GM23338 (cell line): ENCODE data around the gene SYNPO. TPM values are rescaled to one million over a fixed set of nuclear protein-coding genes. Genes with fewer than 3 reads are reported as not detected.

ENCODE experiments used
- ATAC-seq: fragments of 200-7000 bp; cut with Tn5 transposase; 3 replicates; pipeline ENCODE4 v1.9.1; 2020
- DNase-seq: peaks from one replicate; pipeline ENCODE4 v3.0.0-alpha.2; 2015; ENCODE audit warnings: low spot score
- H2AFZ ChIP-seq: fragments of 200-600 bp; sonication (generic); 2 replicates; pipeline ENCODE4 v1.8.0; 2016; ENCODE audit warnings: antibody characterized with exemption, mild to moderate bottlenecking, moderate library complexity
- H3F3A ChIP-seq: fragments of 200-600 bp; sonication (generic); replicated peaks from 2 replicates; pipeline ENCODE4 v1.8.0; 2017; ENCODE audit warnings: antibody characterized with exemption, mixed run types, low read depth
- H3K27ac ChIP-seq: fragments of 200-600 bp; sonication (generic); 2 replicates; pipeline ENCODE4 v1.6.1; 2016; ENCODE audit warnings: low read depth
- H3K27me3 ChIP-seq: fragments of 200-600 bp; sonication (generic); 2 replicates; pipeline ENCODE4 v1.8.0; 2016; ENCODE audit warnings: mild to moderate bottlenecking, mixed run types, moderate library complexity; ENCODE audit not compliant: insufficient read depth
- H3K36me3 ChIP-seq: fragments of 200-600 bp; sonication (generic); 2 replicates; pipeline ENCODE4 v1.8.0; 2016; ENCODE audit warnings: mild to moderate bottlenecking; ENCODE audit not compliant: insufficient read depth
- H3K4me1 ChIP-seq: fragments of 200-600 bp; sonication (generic); 2 replicates; pipeline ENCODE4 v1.8.0; 2016; ENCODE audit warnings: mild to moderate bottlenecking, moderate library complexity; ENCODE audit not compliant: insufficient read depth
- H3K4me2 ChIP-seq: fragments of 200-600 bp; sonication (generic); 2 replicates; pipeline ENCODE4 v1.7.1; 2017; ENCODE audit warnings: mixed run types
- H3K4me3 ChIP-seq: fragments of 200-600 bp; sonication (generic); 2 replicates; pipeline ENCODE4 v1.6.1; 2016; ENCODE audit warnings: mixed run types
- H3K79me2 ChIP-seq: fragments of 200-600 bp; sonication (generic); replicated peaks from 2 replicates; pipeline ENCODE4 v1.8.0; 2017; ENCODE audit warnings: mild to moderate bottlenecking; ENCODE audit not compliant: insufficient read depth
- H3K9me2 ChIP-seq: fragments of 200-600 bp; sonication (generic); 2 replicates; pipeline ENCODE4 v1.8.0; 2017; ENCODE audit not compliant: insufficient read depth
- H4K20me1 ChIP-seq: fragments of 200-600 bp; sonication (generic); replicated peaks from 2 replicates; pipeline ENCODE4 v1.8.0; 2017; ENCODE audit warnings: mild to moderate bottlenecking; ENCODE audit not compliant: insufficient read depth
- H3K27ac Mint-ChIP-seq: 2 replicates; pipeline ENCODE4 v1.8.0; 2020; ENCODE audit warnings: inconsistent platforms, mild to moderate bottlenecking, moderate library complexity, mixed read lengths
- H3K27me3 Mint-ChIP-seq: 3 replicates; pipeline ENCODE4 v1.8.0; 2022; ENCODE audit warnings: low read depth, mild to moderate bottlenecking, moderate library complexity, mixed read lengths, inconsistent platforms; ENCODE audit not compliant: insufficient read depth, poor library complexity
- H3K36me3 Mint-ChIP-seq: 3 replicates; pipeline ENCODE4 v1.8.0; 2021; ENCODE audit warnings: low read depth, mild to moderate bottlenecking, inconsistent platforms, moderate library complexity, mixed read lengths
- H3K4me1 Mint-ChIP-seq: 3 replicates; pipeline ENCODE4 v1.8.0; 2020; ENCODE audit warnings: mild to moderate bottlenecking, inconsistent platforms, mixed read lengths
- H3K4me3 Mint-ChIP-seq: 3 replicates; pipeline ENCODE4 v1.8.0; 2021; ENCODE audit warnings: moderate library complexity, mild to moderate bottlenecking, inconsistent platforms, mixed read lengths
- H3K9me3 Mint-ChIP-seq: 3 replicates; pipeline ENCODE4 v1.8.0; 2020; ENCODE audit warnings: moderate library complexity, mild to moderate bottlenecking, inconsistent platforms, mixed read lengths
- CREB1 ChIP-seq: fragments of 250-450 bp; sonication (Bioruptor Pico); IDR thresholded peaks from 2 replicates; pipeline ENCODE4 v1.5.0; 2020; ENCODE audit warnings: low read depth, mild to moderate bottlenecking, moderate library complexity
- ETS1 ChIP-seq: IDR thresholded peaks from 2 replicates; pipeline ENCODE4 v1.6.1; 2016; ENCODE audit warnings: antibody characterized with exemption
- EZH2 ChIP-seq: fragments of 200-600 bp; sonication (generic); IDR thresholded peaks from one replicate; pipeline ENCODE4 v1.8.0; 2017; ENCODE audit warnings: antibody characterized with exemption, mild to moderate bottlenecking, low read depth; ENCODE audit not compliant: unreplicated experiment
- EZH2phosphoT487 ChIP-seq: fragments of 200-600 bp; sonication (generic); IDR thresholded peaks from one replicate; pipeline ENCODE4 v1.8.1; 2018; ENCODE audit warnings: antibody characterized with exemption; ENCODE audit not compliant: unreplicated experiment
- JUNB ChIP-seq: IDR thresholded peaks from one replicate; pipeline ENCODE4 v1.6.1; 2016; ENCODE audit warnings: antibody characterized with exemption; ENCODE audit not compliant: unreplicated experiment
- NANOG ChIP-seq: IDR thresholded peaks from 2 replicates; pipeline ENCODE4 v1.6.1; 2016; ENCODE audit warnings: antibody characterized with exemption, borderline replicate concordance
- POLR2AphosphoS5 ChIP-seq: IDR thresholded peaks from 2 replicates; pipeline ENCODE4 v1.6.1; 2016; ENCODE audit warnings: antibody characterized with exemption, low read depth
- STAT1 ChIP-seq: IDR thresholded peaks from one replicate; pipeline ENCODE4 v1.6.1; 2016; ENCODE audit warnings: antibody characterized with exemption; ENCODE audit not compliant: unreplicated experiment
- ZNF114 ChIP-seq: fragments of 250-450 bp; sonication (Bioruptor Pico); IDR thresholded peaks from 2 replicates; pipeline ENCODE4 v1.5.0; 2020; ENCODE audit warnings: mild to moderate bottlenecking, moderate library complexity
- ZNF331 ChIP-seq: fragments of 250-450 bp; sonication (Bioruptor Pico); IDR thresholded peaks from 2 replicates; pipeline ENCODE4 v1.5.0; 2020; ENCODE audit warnings: low read depth, mild to moderate bottlenecking, moderate library complexity
- ZNF462 ChIP-seq: fragments of 250-450 bp; sonication (Bioruptor Pico); IDR thresholded peaks from 2 replicates; pipeline ENCODE4 v1.5.0; 2020; ENCODE audit warnings: mild to moderate bottlenecking, moderate library complexity
- polyA plus RNA-seq: library from polyadenylated mRNA; unstranded; fragments of >200 nt; fragmentation: Nextera tagmentation; extraction: Ambion mirVana; gene quantifications from 2 replicates; pipeline ENCODE4 v1.2.1, GENCODE V29; 2016
- total RNA-seq: library from RNA; depleted of rRNA; stranded (reverse); fragments of >200 nt; shearing (Covaris generic); gene quantifications from 2 replicates; pipeline ENCODE4 v1.2.3, GENCODE V29; 2014
- TF ChIP-seq, protein P1 (sequence below), 2 experiments: fragments of 200-600 bp in 1 of 2; sonication (generic) in 1 of 2; conservative IDR thresholded peaks; 2 replicates each; pipeline versions ENCODE4 v1.5.1 to v1.6.1; 2016 to 2017; ENCODE audit warnings: antibody characterized with exemption in 2 of 2, low read depth in 2 of 2, mild to moderate bottlenecking in 2 of 2, moderate library complexity in 1 of 2
- TF ChIP-seq, protein P2 (sequence below): IDR thresholded peaks from one replicate; pipeline ENCODE4 v1.6.1; 2018; ENCODE audit warnings: antibody characterized with exemption; ENCODE audit not compliant: unreplicated experiment

Gene SYNPO
- total and polyA plus RNA-seq, 2 experiments from 2014 or later = 0.16 to 1.3 TPM

GRCh38 chr5:150638488-150639376, 1.7 kb upstream of the SYNPO start:
- no peak overlapping the region for H3K4me2 ChIP-seq

More at GRCh38 chr5:150638488-150639376, 1.7 kb upstream of the SYNPO start:
- no peak overlapping the region for H2AFZ ChIP-seq
- peaks cover 7% of the 10 kb centered on the region; the same call in 1 of the 2 replicates for H3K4me1 ChIP-seq
- ATAC-seq = peak; percentile 34
- H4K20me1 ChIP-seq = no peaks in the 10 kb centered on the region
- no peaks in the 10 kb centered on the region for H3K9me2 ChIP-seq
- Mint-ChIP-seq H3K4me3 (no peak overlapping the region), H3K9me3 (no peaks in the 10 kb centered on the region), H3K27me3 (peaks cover 13% of the 10 kb centered on the region), H3K27ac (no peak overlapping the region), H3K36me3 (no peaks in the 10 kb centered on the region), H3K4me1 (peaks cover 28% of the 10 kb centered on the region)
- H3K4me3 ChIP-seq = no peak overlapping the region
- no peaks in the 10 kb centered on the region for H3K79me2 ChIP-seq
- H3K36me3 ChIP-seq = no peaks in the 10 kb centered on the region
- DNase-seq = no peak
- no peak for TF ChIP-seq CREB1 (CRISPR knock-in tag)
- TF ChIP-seq ZNF331 (CRISPR knock-in tag) = no peak
- TF ChIP-seq, protein P1, sequence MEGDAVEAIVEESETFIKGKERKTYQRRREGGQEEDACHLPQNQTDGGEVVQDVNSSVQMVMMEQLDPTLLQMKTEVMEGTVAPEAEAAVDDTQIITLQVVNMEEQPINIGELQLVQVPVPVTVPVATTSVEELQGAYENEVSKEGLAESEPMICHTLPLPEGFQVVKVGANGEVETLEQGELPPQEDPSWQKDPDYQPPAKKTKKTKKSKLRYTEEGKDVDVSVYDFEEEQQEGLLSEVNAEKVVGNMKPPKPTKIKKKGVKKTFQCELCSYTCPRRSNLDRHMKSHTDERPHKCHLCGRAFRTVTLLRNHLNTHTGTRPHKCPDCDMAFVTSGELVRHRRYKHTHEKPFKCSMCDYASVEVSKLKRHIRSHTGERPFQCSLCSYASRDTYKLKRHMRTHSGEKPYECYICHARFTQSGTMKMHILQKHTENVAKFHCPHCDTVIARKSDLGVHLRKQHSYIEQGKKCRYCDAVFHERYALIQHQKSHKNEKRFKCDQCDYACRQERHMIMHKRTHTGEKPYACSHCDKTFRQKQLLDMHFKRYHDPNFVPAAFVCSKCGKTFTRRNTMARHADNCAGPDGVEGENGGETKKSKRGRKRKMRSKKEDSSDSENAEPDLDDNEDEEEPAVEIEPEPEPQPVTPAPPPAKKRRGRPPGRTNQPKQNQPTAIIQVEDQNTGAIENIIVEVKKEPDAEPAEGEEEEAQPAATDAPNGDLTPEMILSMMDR (conservative IDR thresholded peaks at IDR 0.05; ENCODE audit: low read depth in 2 of 2) = no peak
- no peak for TF ChIP-seq POLR2AphosphoS5
- TF ChIP-seq STAT1 = no peak
- TF ChIP-seq JUNB = no peak
- TF ChIP-seq EZH2 = no peak
- TF ChIP-seq ETS1 = no peak
- TF ChIP-seq EZH2phosphoT487 = no peak
- TF ChIP-seq ZNF462 = no peak
- TF ChIP-seq, protein P2, sequence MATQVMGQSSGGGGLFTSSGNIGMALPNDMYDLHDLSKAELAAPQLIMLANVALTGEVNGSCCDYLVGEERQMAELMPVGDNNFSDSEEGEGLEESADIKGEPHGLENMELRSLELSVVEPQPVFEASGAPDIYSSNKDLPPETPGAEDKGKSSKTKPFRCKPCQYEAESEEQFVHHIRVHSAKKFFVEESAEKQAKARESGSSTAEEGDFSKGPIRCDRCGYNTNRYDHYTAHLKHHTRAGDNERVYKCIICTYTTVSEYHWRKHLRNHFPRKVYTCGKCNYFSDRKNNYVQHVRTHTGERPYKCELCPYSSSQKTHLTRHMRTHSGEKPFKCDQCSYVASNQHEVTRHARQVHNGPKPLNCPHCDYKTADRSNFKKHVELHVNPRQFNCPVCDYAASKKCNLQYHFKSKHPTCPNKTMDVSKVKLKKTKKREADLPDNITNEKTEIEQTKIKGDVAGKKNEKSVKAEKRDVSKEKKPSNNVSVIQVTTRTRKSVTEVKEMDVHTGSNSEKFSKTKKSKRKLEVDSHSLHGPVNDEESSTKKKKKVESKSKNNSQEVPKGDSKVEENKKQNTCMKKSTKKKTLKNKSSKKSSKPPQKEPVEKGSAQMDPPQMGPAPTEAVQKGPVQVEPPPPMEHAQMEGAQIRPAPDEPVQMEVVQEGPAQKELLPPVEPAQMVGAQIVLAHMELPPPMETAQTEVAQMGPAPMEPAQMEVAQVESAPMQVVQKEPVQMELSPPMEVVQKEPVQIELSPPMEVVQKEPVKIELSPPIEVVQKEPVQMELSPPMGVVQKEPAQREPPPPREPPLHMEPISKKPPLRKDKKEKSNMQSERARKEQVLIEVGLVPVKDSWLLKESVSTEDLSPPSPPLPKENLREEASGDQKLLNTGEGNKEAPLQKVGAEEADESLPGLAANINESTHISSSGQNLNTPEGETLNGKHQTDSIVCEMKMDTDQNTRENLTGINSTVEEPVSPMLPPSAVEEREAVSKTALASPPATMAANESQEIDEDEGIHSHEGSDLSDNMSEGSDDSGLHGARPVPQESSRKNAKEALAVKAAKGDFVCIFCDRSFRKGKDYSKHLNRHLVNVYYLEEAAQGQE = no peak
- no peak for TF ChIP-seq NANOG
- no peak for TF ChIP-seq ZNF114 (CRISPR knock-in tag)
- H3K27ac ChIP-seq = no peak overlapping the region
- H3F3A ChIP-seq = no peaks in the 10 kb centered on the region
- no peaks in the 10 kb centered on the region for H3K27me3 ChIP-seq
